ENCODE data around the gene TPM2. TPM values are rescaled to one million over a fixed set of nuclear protein-coding genes. Genes with fewer than 3 reads are reported as not detected.

The TPM2 gene
- total and polyA plus RNA-seq, 5 experiments from 2014 or later: 0.34 to 98.5 (median 92.3) TPM; not detected in 2

Small RNA genes lying within 50 kb of the gene (microRNA-seq; reads per million reads assigned to microRNA genes)
- gene MIR6852 (ENCODE audit: borderline microRNAs expressed): not detected
- not detected for gene MIR6853 (ENCODE audit: borderline microRNAs expressed)

Other genes starting within 250 kb of the TPM2 start
- 1 to 10 TPM in 1 of 2 experiments, under 1 TPM in 1; 0.86 to 1.5 TPM for gene RUSC2, start 199.8 kb downstream of the TPM2 start, total RNA-seq
- gene RUSC2, start 199.8 kb downstream of the TPM2 start, polyA plus RNA-seq: under 1 TPM in 1 of 3 donors, not detected in 2; 0.05 TPM
- gene TESK1, start 84.7 kb downstream of the TPM2 start, total RNA-seq: 10 to 100 TPM; 43.5 to 44.4 TPM
- 1 to 10 TPM; 3.0 to 8.1 (median 4.8) TPM for gene TESK1, start 84.7 kb downstream of the TPM2 start, polyA plus RNA-seq
- gene CD72, start 71.5 kb downstream of the TPM2 start, total RNA-seq: 1 to 10 TPM; 7.8 to 8.0 TPM
- 1 to 10 TPM in 1 of 3 donors, under 1 TPM in 2; 0.80 to 1.5 (median 0.91) TPM for gene CD72, start 71.5 kb downstream of the TPM2 start, polyA plus RNA-seq
- 10 to 100 TPM; 24.2 to 25.4 TPM for gene SIT1, start 39.0 kb downstream of the TPM2 start, total RNA-seq
- 100 to 1,000 TPM in 1 of 3 donors, 10 to 100 TPM in 2; 82.2 to 128 (median 91.6) TPM for gene SIT1, start 39.0 kb downstream of the TPM2 start, polyA plus RNA-seq
- gene RMRP, start 31.9 kb downstream of the TPM2 start, total RNA-seq: over 10,000 TPM; 14,495 to 21,271 TPM
- gene RMRP, start 31.9 kb downstream of the TPM2 start, polyA plus RNA-seq: 10 to 100 TPM in 1 of 3 donors, not detected in 2; 33.0 TPM
- 10 to 100 TPM; 13.8 to 16.6 TPM for gene CCDC107, start 31.6 kb downstream of the TPM2 start, total RNA-seq
- 10 to 100 TPM; 45.9 to 59.0 (median 51.5) TPM for gene CCDC107, start 31.6 kb downstream of the TPM2 start, polyA plus RNA-seq
- under 1 TPM in 1 of 2 experiments, not detected in 1; 0.29 TPM for gene ARHGEF39, start 24.7 kb downstream of the TPM2 start, total RNA-seq
- gene ARHGEF39, start 24.7 kb downstream of the TPM2 start, polyA plus RNA-seq: under 1 TPM; 0.13 to 0.25 (median 0.24) TPM
- gene CA9, start 16.0 kb downstream of the TPM2 start, total RNA-seq: not detected
- not detected for gene CA9, start 16.0 kb downstream of the TPM2 start, polyA plus RNA-seq
- gene TLN1, start 42.3 kb upstream of the TPM2 start, total RNA-seq: 100 to 1,000 TPM; 204 to 233 TPM
- gene TLN1, start 42.3 kb upstream of the TPM2 start, polyA plus RNA-seq: 10 to 100 TPM; 32.9 to 88.9 (median 36.4) TPM
- gene CREB3, start 42.7 kb upstream of the TPM2 start, total RNA-seq: 10 to 100 TPM; 17.1 to 19.5 TPM
- 10 to 100 TPM; 29.8 to 40.3 (median 33.1) TPM for gene CREB3, start 42.7 kb upstream of the TPM2 start, polyA plus RNA-seq
- gene GBA2, start 59.3 kb upstream of the TPM2 start, total RNA-seq: 10 to 100 TPM; 56.7 to 65.4 TPM
- gene GBA2, start 59.3 kb upstream of the TPM2 start, polyA plus RNA-seq: 10 to 100 TPM; 14.8 to 28.3 (median 22.0) TPM
- gene RGP1, start 59.4 kb upstream of the TPM2 start, total RNA-seq: 10 to 100 TPM; 30.7 to 31.7 TPM
- 1 to 10 TPM; 6.8 to 9.6 (median 8.1) TPM for gene RGP1, start 59.4 kb upstream of the TPM2 start, polyA plus RNA-seq
- 1 to 10 TPM in 1 of 2 experiments, under 1 TPM in 1; 0.88 to 1.7 TPM for gene MSMP, start 64.4 kb upstream of the TPM2 start, total RNA-seq
- gene MSMP, start 64.4 kb upstream of the TPM2 start, polyA plus RNA-seq: 1 to 10 TPM in 1 of 3 donors, not detected in 2; 1.3 TPM
- 10 to 100 TPM; 12.6 to 12.7 TPM for gene NPR2, start 101.7 kb upstream of the TPM2 start, total RNA-seq
- gene NPR2, start 101.7 kb upstream of the TPM2 start, polyA plus RNA-seq: under 1 TPM; 0.20 to 0.94 (median 0.36) TPM
- 1 to 10 TPM; 7.0 to 8.9 TPM for gene SPAG8, start 122.3 kb upstream of the TPM2 start, total RNA-seq
- gene SPAG8, start 122.3 kb upstream of the TPM2 start, polyA plus RNA-seq: 1 to 10 TPM in 2 of 3 donors, under 1 TPM in 1; 0.17 to 2.2 (median 1.7) TPM
- gene HINT2, start 125.1 kb upstream of the TPM2 start, total RNA-seq: 10 to 100 TPM; 25.4 to 27.9 TPM
- 10 to 100 TPM; 73.0 to 87.9 (median 78.5) TPM for gene HINT2, start 125.1 kb upstream of the TPM2 start, polyA plus RNA-seq
- not detected for gene FAM221B, start 138.8 kb upstream of the TPM2 start, total RNA-seq
- not detected for gene FAM221B, start 138.8 kb upstream of the TPM2 start, polyA plus RNA-seq
- gene TMEM8B, start 139.3 kb upstream of the TPM2 start, total RNA-seq: 10 to 100 TPM in 1 of 2 experiments, 1 to 10 TPM in 1; 8.8 to 10.2 TPM
- 1 to 10 TPM; 1.5 to 2.4 (median 2.1) TPM for gene TMEM8B, start 139.3 kb upstream of the TPM2 start, polyA plus RNA-seq
- gene OR13J1, start 180.5 kb upstream of the TPM2 start, total RNA-seq: not detected
- not detected for gene OR13J1, start 180.5 kb upstream of the TPM2 start, polyA plus RNA-seq
- gene HRCT1, start 216.3 kb upstream of the TPM2 start, total RNA-seq: not detected
- not detected for gene HRCT1, start 216.3 kb upstream of the TPM2 start, polyA plus RNA-seq
- not detected for gene SPAAR, start 219.6 kb upstream of the TPM2 start, total RNA-seq
- not detected for gene SPAAR, start 219.6 kb upstream of the TPM2 start, polyA plus RNA-seq